Left hindlimb (tissue), 1 donor: Measurements from ENCODE around the gene FOXD1.
A peak's percentile ranks its signal among the peaks of the same experiment; 100 is the strongest.

Source experiments
- DNase-seq: peaks from one replicate; pipeline ENCODE4 v3.0.0-alpha.2; 2018

FOXD1 gene

DNA sequence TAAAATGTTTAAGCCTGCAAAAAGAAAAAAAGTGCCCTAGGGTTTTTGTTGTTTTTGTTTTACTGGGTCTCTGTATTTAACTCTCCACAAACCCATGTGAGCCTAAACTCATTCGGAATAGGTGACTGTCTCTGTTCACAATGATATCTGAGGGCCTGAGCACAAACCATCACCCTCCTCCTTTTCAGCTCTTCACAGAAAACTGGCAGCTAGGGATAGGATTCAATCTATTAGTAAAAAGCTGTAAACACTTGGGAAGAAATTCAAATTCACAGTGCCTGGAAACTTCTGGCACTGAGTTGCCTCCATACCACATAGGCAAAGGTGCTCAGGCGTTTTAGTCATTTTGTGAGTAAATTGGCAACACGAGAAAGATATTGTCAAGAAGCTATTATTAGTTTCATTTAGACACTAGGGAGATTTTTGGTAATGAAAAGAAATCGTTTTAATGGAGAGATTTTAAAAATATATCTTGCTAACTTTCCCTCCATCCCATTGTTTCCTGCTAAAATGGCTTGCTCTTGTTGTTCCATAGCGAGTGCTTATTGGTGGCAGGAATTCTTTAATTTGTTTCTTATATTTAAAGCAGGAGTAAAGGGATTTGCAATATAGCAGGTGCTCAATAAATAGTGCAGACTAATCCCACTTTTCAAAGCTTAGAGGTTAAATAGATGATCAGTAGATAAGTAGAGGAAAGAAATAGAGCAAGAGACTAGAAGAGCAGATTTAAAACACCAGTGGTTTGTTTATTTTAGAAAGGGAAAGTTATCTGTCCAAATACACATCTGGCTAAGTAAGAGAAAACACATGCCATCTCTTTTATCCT, 9.7 kb downstream of the FOXD1 start:
- DNase-seq, result no peak

DNA sequence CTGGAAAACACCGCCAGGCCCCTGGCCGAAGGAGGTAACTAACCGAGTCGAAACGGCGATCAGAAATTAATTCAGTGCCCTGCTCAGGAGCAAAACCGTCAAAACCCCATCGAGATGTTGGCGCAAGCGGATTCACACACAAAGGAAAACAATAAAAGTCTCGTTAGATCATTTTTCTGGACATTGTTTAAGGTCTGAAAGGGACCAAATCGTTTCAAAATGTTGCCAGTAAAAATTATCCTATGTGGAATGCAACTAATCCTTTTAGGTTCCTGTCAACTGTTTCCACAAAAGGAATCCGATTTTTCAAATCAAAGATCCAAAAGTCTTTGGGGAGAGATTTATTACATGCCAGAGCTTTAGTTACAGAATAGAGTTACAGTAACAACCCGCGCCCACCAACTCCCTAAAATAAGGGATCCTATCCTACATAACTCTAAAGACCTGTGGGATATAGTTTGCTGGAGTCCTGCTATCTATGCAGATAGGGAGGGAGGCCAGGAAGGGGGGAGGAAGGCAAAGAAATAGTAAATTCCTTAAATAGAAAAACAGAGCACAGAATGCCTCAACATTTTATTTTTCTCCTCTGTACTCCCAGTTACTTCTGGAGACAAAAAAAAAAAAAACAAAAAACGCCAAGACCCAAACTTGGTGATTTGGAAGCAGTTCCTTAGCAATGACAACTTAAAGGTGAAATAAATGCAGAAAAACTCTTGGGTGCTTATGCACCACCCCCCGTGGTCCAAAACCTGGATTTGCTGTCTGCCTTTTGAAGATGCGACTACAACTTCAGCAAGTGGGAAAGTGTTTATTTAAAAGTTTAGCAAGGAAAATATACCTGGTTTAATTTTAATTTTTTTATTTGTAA, 10.6 kb downstream of the FOXD1 start:
- DNase-seq, result no peak

DNA sequence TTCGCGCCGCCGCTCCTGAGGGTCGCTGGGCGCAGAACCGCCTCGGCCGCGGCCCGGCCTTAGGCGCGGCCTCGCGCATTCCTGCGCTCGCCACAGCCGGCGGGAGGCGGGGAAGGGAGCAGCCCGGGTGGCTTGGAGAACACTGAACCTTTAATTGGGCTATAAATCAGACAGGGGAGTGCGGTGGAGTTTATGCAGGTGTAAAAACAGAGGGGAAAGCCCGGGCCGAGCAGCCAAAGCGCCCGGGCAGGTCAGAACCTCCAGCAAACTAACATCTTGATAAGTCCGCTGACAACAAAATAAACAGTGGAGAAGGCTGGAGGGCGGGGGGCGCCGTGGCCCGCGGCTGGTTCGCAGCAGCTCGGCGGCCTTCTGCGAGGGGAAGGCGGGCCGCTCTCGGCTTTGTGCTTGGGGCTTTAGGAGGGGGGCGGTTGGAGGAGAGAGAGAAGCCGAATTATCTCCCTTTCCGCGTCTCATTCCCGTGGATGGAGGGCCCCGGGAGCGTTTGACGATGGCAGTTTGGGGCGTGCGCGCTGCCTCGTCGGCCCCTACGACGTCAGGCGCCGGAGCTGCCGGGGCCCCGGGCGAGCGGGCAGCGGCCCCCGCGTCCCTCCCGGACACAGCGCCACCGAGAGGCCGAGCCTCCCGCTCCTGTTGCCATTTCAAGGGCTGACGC, 11.3 kb downstream of the FOXD1 start:
- DNase-seq, result peak; percentile 57

DNA sequence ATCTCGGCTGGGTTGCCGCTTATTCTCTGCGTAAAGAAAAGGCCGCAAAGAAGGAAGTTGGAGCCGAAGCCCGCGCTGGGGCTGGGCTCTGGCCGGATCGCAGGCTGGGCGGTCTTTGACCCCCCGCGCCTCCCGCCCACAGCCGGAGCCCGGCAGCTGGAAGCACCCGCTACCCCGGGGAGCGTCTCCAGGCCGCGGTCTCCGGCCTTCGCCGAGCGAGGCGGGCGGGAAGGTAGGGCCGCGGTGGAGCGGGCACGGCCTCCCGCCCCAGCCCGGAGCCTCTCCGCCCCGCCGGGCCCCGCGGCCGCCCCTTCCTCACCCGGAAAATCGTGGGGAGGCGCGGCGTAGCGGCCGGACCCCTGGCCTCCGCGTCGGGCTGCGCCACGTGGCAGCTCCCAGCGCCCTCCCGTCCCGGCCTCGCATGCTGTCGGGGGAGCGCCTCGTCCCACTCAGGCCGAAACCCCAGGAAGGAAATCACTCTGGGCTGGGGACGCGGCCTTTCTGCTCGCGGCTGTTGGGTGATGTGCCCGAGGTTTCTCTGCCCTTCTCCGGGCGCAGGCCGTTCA, 12.0 kb downstream of the FOXD1 start:
- no peak for DNase-seq

DNA sequence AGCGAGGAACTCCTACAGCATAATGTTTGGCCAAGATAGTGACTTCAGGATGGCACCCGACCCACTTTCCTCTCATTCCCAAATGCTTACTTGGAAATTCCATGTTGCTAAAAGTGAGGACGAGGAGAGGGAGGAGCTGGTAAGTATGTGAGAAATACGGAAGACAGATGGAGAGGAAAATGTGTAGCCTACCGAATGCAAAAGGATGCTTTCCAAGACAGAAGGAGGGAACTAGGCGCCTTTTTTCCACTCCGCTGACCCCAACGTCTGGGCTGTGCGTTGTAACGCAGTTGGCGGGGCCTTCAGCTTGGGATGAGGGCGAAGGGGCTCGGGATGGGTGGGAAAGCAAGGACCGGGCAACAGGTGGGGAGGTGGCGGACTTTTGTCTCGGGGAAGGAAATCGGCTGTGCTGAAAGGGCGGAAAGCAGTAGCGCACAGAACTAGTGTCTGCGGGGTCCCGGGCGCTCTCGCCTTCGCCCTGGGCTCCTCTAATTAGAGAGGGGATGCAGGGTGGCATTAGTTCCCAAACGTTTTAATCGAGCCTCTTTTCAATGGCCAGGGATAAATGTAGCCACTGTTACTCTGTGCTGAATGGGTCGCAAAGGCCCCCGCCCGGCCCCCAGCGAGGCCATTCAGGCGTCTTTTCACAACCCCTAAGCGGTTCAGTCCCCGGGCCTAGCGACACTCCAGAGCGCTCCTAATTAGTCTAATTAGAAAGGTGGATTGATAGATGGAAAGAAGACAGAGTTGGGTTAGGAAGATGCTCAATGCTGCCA, 12.6 kb downstream of the FOXD1 start:
- peak; percentile 46 for DNase-seq

DNA sequence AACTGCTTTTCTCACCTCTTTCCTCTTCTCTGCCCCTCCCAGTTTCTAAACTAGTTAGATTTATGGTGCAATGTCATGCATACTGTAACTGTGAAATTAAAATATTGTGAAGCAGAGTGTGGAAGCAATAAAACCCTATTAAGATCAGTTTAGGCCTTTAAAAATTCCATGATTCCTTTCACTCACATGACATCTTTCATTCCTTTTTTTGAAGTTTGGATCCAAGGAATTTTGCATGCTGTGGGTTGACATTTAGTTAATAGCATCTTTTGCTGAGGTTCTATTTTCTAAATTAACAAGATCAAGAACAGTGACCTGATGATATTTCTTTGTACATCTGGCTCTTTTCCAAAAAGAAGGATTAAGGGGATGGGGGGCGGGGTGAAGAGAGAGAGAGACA, 13.7 kb downstream of the FOXD1 start:
- no peak for DNase-seq

DNA sequence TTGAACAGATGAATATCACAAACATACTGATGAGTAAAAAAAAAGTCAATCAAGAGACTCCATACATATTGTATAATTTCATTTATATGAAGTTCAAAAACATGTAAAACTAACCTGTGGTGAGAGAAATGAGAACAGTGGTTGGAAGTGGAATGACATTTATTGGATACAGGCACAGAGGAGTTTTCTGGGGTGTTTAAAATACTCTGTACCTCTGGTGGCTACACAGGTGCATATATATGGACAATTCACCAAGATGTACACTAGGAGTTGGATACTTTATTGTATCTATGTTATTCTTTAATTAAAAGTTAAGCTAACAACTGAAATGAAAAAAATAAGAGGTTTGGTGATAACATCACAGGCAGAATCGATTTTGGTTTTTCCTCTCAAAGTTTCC, 14.1 kb downstream of the FOXD1 start:
- no peak for DNase-seq

DNA sequence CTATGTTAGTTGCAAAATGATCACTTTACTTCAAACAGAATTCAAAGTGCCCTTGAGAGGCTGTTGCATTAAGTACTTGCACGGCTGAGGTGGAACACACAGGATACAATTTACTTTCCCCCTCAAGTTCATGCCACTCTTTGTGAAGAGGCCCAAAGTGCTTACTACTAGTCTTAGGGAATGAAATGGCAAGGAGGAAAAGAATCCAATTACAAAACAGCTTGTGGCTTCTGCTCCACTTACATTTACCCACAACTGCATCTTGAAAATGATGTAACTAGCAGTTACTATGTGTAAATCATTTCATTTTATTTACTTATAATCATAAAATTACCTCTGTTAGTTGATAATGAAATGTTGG, 14.6 kb downstream of the FOXD1 start:
- no peak for DNase-seq

DNA sequence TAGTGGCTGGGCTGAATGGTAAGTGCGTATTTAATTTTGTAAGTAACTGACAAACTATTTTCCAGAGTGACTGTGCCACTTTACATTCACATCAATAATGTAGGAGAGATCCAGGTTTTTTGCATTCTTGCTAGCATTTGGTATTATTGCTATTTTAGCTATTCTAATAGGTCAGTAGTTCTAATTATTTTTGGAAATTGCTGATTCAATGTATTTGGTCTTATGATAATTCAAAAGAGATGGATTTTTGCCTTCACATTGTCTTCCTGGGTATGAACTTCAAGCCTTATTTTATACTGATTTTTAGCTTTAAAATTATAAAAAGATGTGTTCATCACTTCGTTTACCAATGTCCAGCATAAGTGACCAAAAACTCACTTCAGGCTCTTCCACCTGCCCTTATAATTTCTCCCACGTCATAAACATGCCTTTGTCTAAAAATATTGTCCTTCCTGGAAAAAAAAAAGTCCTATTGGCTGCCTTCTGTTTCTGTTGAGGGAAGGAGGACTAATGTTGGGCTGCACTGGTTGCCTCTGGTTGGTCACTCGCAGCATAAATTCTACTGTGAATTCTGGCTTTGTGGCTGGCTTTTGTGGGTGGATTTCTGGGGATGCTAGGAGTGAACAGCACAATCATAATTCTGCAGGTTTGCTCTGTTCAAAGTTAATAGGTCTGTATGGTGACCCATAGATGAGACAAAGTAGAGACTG, 15.2 kb downstream of the FOXD1 start:
- no peak for DNase-seq

DNA sequence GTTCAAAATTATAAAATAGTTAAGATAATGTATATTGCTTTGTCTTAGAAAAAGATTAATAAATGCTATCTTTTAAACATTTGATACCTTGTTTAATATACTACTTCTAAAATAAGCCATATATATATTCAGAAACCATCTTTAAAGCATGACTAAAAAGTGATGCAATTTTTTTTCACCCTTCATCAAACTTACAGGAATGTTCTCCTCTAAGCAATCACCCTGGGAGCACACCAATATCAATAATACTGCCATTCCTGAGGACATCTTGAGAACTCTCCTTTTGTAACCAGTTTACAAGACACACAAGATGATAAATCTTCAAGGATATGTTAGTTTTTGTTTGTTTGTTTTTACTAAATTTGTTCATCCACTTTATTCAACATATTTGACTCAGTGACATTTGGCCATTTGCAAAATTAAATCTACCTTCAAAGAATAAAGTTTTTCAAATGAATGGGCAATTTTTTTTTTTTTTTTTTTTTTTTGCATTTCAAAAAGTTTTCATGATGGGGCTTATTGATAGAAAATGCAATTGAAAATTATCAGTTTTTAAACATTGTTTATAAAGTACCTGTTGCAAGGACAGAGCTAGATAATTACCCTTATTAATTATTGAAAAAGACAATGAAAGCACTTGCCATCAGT, 17.2 kb downstream of the FOXD1 start:
- DNase-seq, result no peak

DNA sequence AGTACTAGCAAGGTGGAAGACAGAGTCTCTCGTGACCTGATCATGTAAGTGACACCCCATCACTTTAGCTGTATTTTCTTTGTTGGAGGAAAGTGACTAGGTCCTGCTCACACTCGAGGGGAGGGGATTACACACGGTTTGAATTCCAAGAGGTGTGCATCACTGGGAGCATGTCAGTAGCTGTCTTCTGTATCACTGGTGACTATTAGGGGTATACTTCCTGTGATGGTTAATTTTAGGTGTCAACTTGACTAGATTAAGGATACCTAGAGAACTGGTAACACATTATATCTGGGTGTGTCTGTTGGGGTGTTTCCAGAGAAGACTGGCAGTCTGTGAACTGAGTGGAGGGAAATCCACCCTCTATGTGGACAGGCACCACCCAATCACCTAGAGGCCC, 22.5 kb downstream of the FOXD1 start:
- no peak for DNase-seq

DNA sequence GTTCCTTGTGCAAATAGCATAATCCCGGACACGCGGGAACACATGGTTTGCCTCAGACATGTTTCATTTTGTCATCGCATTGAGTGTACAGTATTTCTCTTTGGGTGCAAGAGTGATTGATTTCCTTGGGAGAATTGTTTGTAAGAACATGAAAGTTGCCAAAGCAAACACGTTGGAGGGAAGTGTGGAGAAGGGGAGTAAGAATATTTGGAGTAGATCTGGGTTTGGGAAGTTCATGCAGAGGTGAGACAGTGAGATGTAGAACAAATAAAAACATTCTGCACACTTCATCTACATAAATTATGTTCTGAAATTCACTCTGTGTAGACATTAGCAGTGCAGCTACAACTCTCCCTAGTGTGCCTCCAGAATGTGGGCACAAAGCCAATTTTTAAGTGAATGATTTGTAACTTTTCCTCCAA, 24.0 kb downstream of the FOXD1 start:
- no peak for DNase-seq

DNA sequence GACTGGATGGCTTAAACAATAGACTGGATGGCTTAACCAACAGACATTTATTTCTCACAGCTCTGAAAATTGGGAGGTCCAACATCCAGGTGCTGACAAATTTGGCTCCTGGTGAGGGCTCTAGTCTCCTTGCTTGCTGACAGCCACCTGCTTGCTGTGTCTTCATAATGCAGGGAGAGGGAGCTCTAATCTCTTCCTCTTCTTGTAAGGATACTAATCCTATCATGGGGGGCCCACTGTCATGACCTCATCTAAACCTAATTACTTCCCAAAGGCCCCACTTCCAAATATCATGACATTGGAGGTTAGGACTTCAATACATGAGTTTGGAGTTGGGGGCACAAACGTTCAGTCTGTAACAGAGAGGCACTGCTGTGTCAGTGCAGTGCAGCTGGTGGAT, 26.4 kb downstream of the FOXD1 start:
- DNase-seq, result no peak

DNA sequence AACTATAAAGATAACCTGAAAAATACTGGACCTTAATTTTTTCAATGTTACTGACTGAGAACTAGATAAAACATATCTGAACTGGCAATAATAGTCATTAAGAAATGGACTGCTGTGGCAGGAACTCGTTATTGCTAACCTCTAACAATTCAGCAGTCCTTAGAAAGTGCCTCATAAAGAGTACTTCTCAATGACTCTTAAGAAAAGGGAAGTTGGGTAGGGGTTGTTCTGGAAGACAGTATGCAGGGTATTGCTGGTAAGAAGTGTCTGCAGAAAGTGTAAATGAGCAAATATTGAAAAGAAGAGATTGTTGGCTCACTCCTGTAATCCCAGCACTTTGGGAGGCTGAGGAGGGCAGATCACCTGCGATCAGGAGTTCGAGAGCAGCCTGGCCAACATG, 27.9 kb downstream of the FOXD1 start:
- no peak for DNase-seq

DNA sequence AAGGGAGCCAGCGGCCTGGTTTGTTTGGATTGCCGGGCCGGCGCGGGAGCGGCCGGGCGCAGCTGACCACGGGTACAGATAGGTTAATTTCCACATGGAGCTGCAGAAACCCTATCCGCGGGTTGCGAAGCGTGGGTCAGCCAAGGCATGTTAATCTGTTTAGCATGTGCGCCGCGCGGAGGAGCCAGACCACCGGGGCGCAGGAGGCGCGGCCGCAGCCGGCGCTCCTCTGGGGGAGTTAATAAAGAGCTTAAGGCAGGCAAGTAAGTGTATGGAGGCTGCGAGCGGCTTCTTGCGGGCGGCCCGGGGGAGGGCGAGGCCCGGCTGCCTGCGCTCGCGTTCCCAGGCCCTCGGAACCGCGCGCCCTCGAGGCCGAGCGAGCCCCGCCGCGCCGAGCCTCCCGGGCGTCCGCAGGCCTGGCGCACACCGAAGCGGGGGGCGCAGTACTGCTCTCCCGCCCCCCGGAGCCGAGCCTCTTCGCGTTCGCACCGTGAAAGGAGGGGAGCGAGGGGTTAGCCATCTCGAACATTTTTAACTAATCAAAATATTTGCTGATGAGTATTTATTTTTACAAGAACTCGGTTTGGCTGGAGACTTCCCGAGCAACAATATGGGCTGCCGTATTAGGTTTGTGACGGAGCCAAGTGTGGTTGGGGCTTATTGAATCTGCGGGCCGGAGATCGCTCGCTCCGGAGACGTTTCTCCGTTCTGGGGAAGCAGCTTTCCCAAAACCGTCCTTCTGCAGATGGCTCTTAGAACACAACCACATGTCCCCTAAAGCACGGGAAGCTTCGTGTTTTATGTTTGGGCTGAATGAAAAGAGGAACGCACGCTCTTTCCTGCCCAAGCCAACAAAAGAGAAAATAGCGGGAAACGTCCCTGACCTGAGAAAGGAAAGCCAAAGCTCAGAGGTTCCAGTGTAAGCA, 28.8 kb downstream of the FOXD1 start:
- peak; percentile 88 for DNase-seq

DNA sequence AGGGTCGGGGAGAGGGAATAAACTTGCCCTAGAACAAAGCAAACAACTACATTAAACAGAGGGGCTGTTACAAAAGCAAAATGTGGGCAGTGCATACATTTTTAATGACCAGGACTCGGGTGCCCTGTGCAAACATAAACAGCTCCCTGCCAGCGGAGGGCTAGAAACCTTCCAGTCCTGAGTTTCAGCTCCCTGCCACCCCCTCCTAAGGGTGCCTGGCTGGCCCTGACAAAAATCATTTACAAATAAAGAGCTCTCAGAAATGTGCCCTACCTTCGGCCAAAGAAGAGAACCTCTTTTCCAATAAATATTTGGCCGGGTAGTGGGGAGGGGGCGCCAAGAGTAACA, 29.5 kb downstream of the FOXD1 start:
- DNase-seq, result no peak

DNA sequence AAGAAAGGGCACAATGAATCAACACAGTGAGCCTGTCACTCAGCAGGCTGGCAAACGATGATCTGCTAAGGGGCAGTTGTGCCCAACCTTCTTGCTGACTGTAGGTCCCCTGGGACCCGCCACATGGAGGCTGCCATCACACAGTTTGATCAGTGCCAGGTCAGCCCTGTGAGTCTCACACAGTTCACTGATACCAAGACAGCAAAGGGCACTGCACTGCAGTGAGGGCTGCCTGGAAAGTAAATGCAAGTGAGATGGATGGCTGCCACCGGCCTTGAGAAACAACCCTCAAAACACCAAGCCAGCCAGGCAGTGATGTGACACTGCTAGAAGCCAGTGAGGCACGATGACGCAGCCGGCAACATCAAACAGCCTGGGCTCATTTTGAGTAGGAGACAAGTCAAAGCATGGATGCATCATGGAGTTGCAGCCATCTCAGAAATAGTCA, 30.3 kb downstream of the FOXD1 start:
- no peak for DNase-seq

DNA sequence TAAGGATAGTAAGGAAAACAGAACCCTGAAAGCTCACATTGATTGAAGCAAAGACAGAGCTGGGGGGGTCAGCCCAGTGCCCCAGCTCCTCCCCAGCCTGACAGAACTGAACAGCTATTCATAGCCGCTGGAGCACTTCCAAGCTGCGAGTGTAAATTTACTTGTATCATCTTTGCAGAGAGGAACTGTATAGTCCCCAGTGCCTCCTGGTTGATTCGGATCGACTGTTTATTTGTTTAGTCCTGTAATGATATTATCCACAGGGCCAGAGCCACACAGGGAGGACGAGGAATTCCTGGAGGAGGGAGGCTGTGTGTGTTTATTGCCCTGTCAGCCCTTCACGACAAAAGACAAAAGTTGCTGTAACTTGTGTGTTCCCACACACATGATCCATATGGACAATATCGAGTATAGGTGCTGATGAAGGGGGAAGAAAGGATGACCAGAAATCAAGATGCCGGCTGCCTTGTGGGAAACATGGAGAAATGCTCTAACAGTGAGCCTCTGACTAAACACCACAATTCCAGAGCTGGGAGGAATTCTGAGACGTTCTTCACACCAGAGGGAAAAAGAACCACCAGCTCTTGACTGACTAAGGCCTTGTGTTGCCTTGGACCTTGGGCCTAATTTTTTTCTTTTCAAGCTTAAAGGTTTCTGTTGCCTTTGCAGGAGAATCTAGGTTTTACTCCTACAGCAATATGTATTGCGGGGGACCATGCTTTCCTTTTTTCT, 31.1 kb downstream of the FOXD1 start:
- DNase-seq, result peak; percentile 61

DNA sequence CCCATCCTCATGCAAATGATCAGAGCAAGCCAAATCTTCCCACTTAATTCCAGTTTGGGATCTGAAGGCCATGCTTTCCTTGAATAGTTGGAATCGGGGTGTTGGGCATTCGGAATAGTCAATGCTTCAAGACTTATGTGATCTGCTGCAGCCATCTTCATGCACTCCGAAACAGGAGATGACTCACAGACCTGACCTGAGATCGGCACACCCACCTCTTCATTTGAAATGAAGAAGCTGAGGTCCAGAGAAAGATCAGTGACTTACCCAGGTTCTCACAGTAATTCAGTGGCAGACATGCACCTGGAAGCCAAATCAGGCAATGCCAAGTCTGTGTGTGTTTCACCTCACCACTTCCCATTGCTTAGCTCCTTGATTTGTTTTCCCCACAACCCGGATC, 33.0 kb downstream of the FOXD1 start:
- DNase-seq, result no peak
